Natural killer cell (primary cell): ENCODE measurements around the gene SLC30A10. TPM values are rescaled to one million over a fixed set of nuclear protein-coding genes. Genes with fewer than 3 reads are reported as not detected.
"Not testable (repeated sequence)": the region's sequence is repeated elsewhere in the genome, so short reads cannot be mapped to it uniquely, and the experiment has no call there.

Source experiments
- ATAC-seq, 3 donors: fragments of 150-1000 bp in 2 of 3; fragments of 200-7000 bp in 1 of 3; cut with Tn5 transposase; 1 replicate in 1 of 3; 2 replicates in 2 of 3; pipeline ENCODE4 v1.10.0; 2021; ENCODE audit warnings: mild to moderate bottlenecking in 2 of 3, moderate library complexity in 2 of 3
- DNase-seq, 2 donors: peaks; one replicate each; pipeline versions ENCODE4 v3.0.0 to v3.0.0-alpha.2; 2013 to 2021; ENCODE audit warnings: mixed read lengths in 1 of 2
- H3K27ac ChIP-seq: one replicate; pipeline ENCODE4 v1.5.1; 2013; ENCODE audit warnings: mild to moderate bottlenecking, low read length
- H3K27me3 ChIP-seq: one replicate; pipeline ENCODE4 v1.6.1; 2013; ENCODE audit warnings: low read length; ENCODE audit not compliant: control insufficient read depth, insufficient read depth
- H3K36me3 ChIP-seq: one replicate; pipeline ENCODE4 v1.6.1; 2013; ENCODE audit warnings: low read length; ENCODE audit not compliant: control insufficient read depth, insufficient read depth
- H3K4me1 ChIP-seq: one replicate; pipeline ENCODE4 v1.6.1; 2013; ENCODE audit warnings: low read length; ENCODE audit not compliant: control insufficient read depth, insufficient read depth
- H3K4me3 ChIP-seq: one replicate; pipeline ENCODE4 v1.5.1; 2013; ENCODE audit warnings: low read length
- H3K9me3 ChIP-seq: one replicate; pipeline ENCODE4 v1.6.1; 2013; ENCODE audit warnings: low read length; ENCODE audit not compliant: control insufficient read depth, insufficient read depth
- H3K27ac Mint-ChIP-seq, 2 donors: one replicate each; pipeline ENCODE4 v1.8.0; 2022; ENCODE audit warnings: mild to moderate bottlenecking in 2 of 2, mixed read lengths in 2 of 2, moderate library complexity in 1 of 2
- H3K27me3 Mint-ChIP-seq, 2 donors: one replicate each; pipeline ENCODE4 v1.8.0; 2022; ENCODE audit warnings: low read depth in 2 of 2, mixed read lengths in 2 of 2
- H3K36me3 Mint-ChIP-seq: one replicate; pipeline ENCODE4 v1.8.0; 2022; ENCODE audit warnings: mixed read lengths
- H3K4me1 Mint-ChIP-seq, 2 donors: one replicate each; pipeline ENCODE4 v1.8.0; 2022; ENCODE audit warnings: mixed read lengths in 2 of 2
- H3K4me3 Mint-ChIP-seq: one replicate; pipeline ENCODE4 v1.8.0; 2022; ENCODE audit warnings: mild to moderate bottlenecking, moderate library complexity, mixed read lengths
- H3K9me3 Mint-ChIP-seq, 2 donors: one replicate each; pipeline ENCODE4 v1.8.0; 2022; ENCODE audit warnings: mixed read lengths in 2 of 2
- CTCF ChIP-seq: fragments of 200-600 bp; IDR thresholded peaks from one replicate; pipeline ENCODE4 v1.8.0; 2022; ENCODE audit warnings: antibody characterized with exemption
- whole genome bisulfite sequencing: methylation state at CpG from one replicate; pipeline ENCODE4 v1.1.7; 2013; ENCODE audit warnings: missing lambda C conversion rate; ENCODE audit not compliant: insufficient coverage; 5-methylcytosine and 5-hydroxymethylcytosine counted together
- intact Hi-C: fragments of 100-400 bp; cut with micrococcal nuclease; formaldehyde crosslinking; loops from one replicate; pipeline ENCODE4 v1.14.2; 2022
- total RNA-seq, 4 donors: library from RNA; stranded (reverse); fragments of 120-200 nt in 1 of 4; gene quantifications; one replicate each; pipeline versions ENCODE4 v1.2.3 to v1.2.4, GENCODE V29; 2013 to 2022

The SLC30A10 gene
- total RNA-seq, 3 donors from 2014 or later (not counting 1 experiment from before 2014, with no cell fraction given), result not detected

GRCh38 chr1:219898375-219898774 is 30.0 kb downstream of the SLC30A10 start:
- Mint-ChIP-seq H3K4me1 (no peaks in the 10 kb centered on the region), H3K36me3 (no peaks in the 10 kb centered on the region), H3K27me3 (peaks cover 0 to 6% of the 10 kb centered on the region in 2 donors), H3K27ac (no peak overlapping the region), H3K9me3 (peaks cover 0 to 3% of the 10 kb centered on the region in 2 donors), H3K4me3 (no peak overlapping the region)
- Histone ChIP-seq H3K4me3 (no peak overlapping the region), H3K27me3 (no peaks in the 10 kb centered on the region), H3K9me3 (no peaks in the 10 kb centered on the region), H3K36me3 (no peaks in the 10 kb centered on the region), H3K27ac (no peak overlapping the region), H3K4me1 (no peaks in the 10 kb centered on the region)
- no peak for DNase-seq
- intact Hi-C loops, result no loop called here
- no peak for TF ChIP-seq CTCF
- no peak for ATAC-seq
- 77% methylated on average over 4 of the region's 5 CpGs for WGBS

GRCh38 chr1:219897914-219898313 is 30.4 kb downstream of the SLC30A10 start:
- ATAC-seq (no peak), DNase-seq (no peak)
- Histone ChIP-seq H3K36me3 (no peaks in the 10 kb centered on the region), H3K4me3 (no peak overlapping the region), H3K27me3 (no peaks in the 10 kb centered on the region), H3K4me1 (no peaks in the 10 kb centered on the region), H3K9me3 (no peaks in the 10 kb centered on the region), H3K27ac (no peak overlapping the region)
- Mint-ChIP-seq H3K36me3 (no peaks in the 10 kb centered on the region), H3K4me3 (no peak overlapping the region), H3K4me1 (no peaks in the 10 kb centered on the region), H3K9me3 (peaks cover under 1 to 3% of the 10 kb centered on the region in 2 donors), H3K27ac (no peak overlapping the region), H3K27me3 (peaks cover 0 to 2% of the 10 kb centered on the region in 2 donors)
- intact Hi-C loops, result no loop called here
- TF ChIP-seq CTCF, result no peak
- 93% methylated on average over 4 of the region's 5 CpGs for WGBS

- intact Hi-C loops, H3K36me3 Mint-ChIP-seq, ATAC-seq, DNase-seq, H3K27ac ChIP-seq, H3K27ac Mint-ChIP-seq, H3K4me3 ChIP-seq, H3K9me3 ChIP-seq, H3K9me3 Mint-ChIP-seq, H3K27me3 Mint-ChIP-seq, H3K4me1 ChIP-seq, H3K4me1 Mint-ChIP-seq, H3K4me3 Mint-ChIP-seq, H3K36me3 ChIP-seq, H3K27me3 ChIP-seq: not testable (repeated sequence)
- 100% methylated on average over 1 of the region's 1 CpG for WGBS
Measured at GRCh38 chr1:219892271-219892670, 36.1 kb downstream of the SLC30A10 start.

GRCh38 chr1:219891846-219892245 is 36.5 kb downstream of the SLC30A10 start:
- H3K27me3 Mint-ChIP-seq, result not testable (repeated sequence)

GRCh38 chr1:219888667-219889066 is 39.7 kb downstream of the SLC30A10 start:
- not testable (repeated sequence) for H3K4me3 ChIP-seq

More at GRCh38 chr1:219891846-219892245, 36.5 kb downstream of the SLC30A10 start:
- H3K36me3 ChIP-seq, ATAC-seq, H3K27me3 ChIP-seq, H3K27ac ChIP-seq, H3K9me3 Mint-ChIP-seq, H3K4me1 Mint-ChIP-seq, DNase-seq, H3K4me3 Mint-ChIP-seq, H3K27ac Mint-ChIP-seq, H3K4me1 ChIP-seq, H3K9me3 ChIP-seq, intact Hi-C loops, H3K36me3 Mint-ChIP-seq, H3K4me3 ChIP-seq: not testable (repeated sequence)
- 88% methylated on average over 3 of the region's 4 CpGs for WGBS

More at GRCh38 chr1:219888667-219889066, 39.7 kb downstream of the SLC30A10 start:
- H3K27ac ChIP-seq, H3K36me3 Mint-ChIP-seq, DNase-seq, intact Hi-C loops, H3K4me3 Mint-ChIP-seq, H3K27me3 Mint-ChIP-seq, H3K27me3 ChIP-seq, H3K4me1 ChIP-seq, ATAC-seq, H3K36me3 ChIP-seq, H3K27ac Mint-ChIP-seq, H3K9me3 ChIP-seq, H3K4me1 Mint-ChIP-seq: not testable (repeated sequence)
- WGBS, result no CpG with 5 or more reads among the region's 4 CpGs
- peaks cover 11 to 16% of the 10 kb centered on the region in 2 donors for H3K9me3 Mint-ChIP-seq
